K562 (cell line): ENCODE data around the gene ARHGAP22. TPM values are rescaled to one million over a fixed set of nuclear protein-coding genes. Genes with fewer than 3 reads are reported as not detected.

Source experiments
- PTRF ChIP-seq: fragments of 450-650 bp; IDR thresholded peaks from 2 replicates; pipeline ENCODE4 v1.6.1; 2016; ENCODE audit warnings: mild to moderate bottlenecking, missing genetic modification characterization, missing compliant biosample characterization
- RAD21 ChIP-seq, 2 experiments: fragments of 250-450 bp in 1 of 2; fragments of 450-650 bp in 1 of 2; sonication (Bioruptor Pico) in 1 of 2; formaldehyde crosslinking in 1 of 2; IDR thresholded peaks in 1 of 2; conservative IDR thresholded peaks in 1 of 2; 2 replicates each; pipeline versions ENCODE4 v1.4.0 to v1.8.0; 2020 to 2022; ENCODE audit warnings: mild to moderate bottlenecking in 2 of 2, moderate library complexity in 1 of 2
- SMC3 ChIP-seq: conservative IDR thresholded peaks from 2 replicates; pipeline ENCODE4 v1.6.1; 2011; ENCODE audit warnings: low read depth, low read length, improper control_type of control experiment; ENCODE audit not compliant: insufficient read depth
- TFAM ChIP-seq: fragments of 250-450 bp; sonication (Bioruptor Pico); conservative IDR thresholded peaks from 2 replicates; pipeline ENCODE4 v1.5.0; 2021; ENCODE audit warnings: mild to moderate bottlenecking, moderate library complexity
- ZBTB8A ChIP-seq: fragments of 450-650 bp; IDR thresholded peaks from 2 replicates; pipeline ENCODE4 v1.6.1; 2018; ENCODE audit warnings: mild to moderate bottlenecking, moderate library complexity; ENCODE audit not compliant: partially characterized antibody
- ZNF311 ChIP-seq: fragments of 250-450 bp; sonication (Bioruptor Pico); IDR thresholded peaks from 2 replicates; pipeline ENCODE4 v1.4.0; 2020; ENCODE audit warnings: mild to moderate bottlenecking, moderate library complexity
- ZNF785 ChIP-seq: fragments of 250-450 bp; sonication (Bioruptor Pico); IDR thresholded peaks from 2 replicates; pipeline ENCODE4 v1.4.0; 2020; ENCODE audit warnings: mild to moderate bottlenecking
- polyA plus RNA-seq, 8 experiments: library from polyadenylated mRNA; depleted of rRNA in 4 of 8; stranded (reverse) in 5 of 8; unstranded in 3 of 8; fragments of >200 nt; fragmentation: Nextera tagmentation in 2 of 8; fragmentation: Illumina TruSeq in 1 of 8; extraction: Ambion mirVana in 2 of 8; extraction: Trizol in 1 of 8; gene quantifications; 2 replicates each; pipeline versions ENCODE4 v1.2.1 to v1.2.3, GENCODE V29; 2011 to 2014; ENCODE audit warnings: inconsistent platforms in 1 of 8, missing spikeins in 1 of 8
- total RNA-seq, 7 experiments: library from RNA; depleted of rRNA in 6 of 7; stranded (reverse); fragments of >200 nt in 6 of 7; fragmentation: Illumina TruSeq in 2 of 7; extraction: Trizol in 2 of 7; gene quantifications; 2 replicates each; pipeline versions ENCODE4 v1.2.1 to v1.2.3, GENCODE V29; 2011 to 2021; ENCODE audit warnings: low replicate concordance in 1 of 7
- TF ChIP-seq, protein P1 (sequence below): IDR thresholded peaks from 2 replicates; pipeline ENCODE4 v1.6.1; 2012; ENCODE audit warnings: low read depth, low read length, improper control_type of control experiment, borderline replicate concordance
- TF ChIP-seq, protein P2 (sequence below), 3 experiments: IDR thresholded peaks in 2 of 3; conservative IDR thresholded peaks in 1 of 3; 2 replicates each; pipeline ENCODE4 v1.5.1; 2011 to 2012; ENCODE audit warnings: low read length in 3 of 3, mild to moderate bottlenecking in 3 of 3, control low read depth in 2 of 3, improper control_type of control experiment in 1 of 3, inconsistent platforms in 1 of 3, low read depth in 1 of 3, mixed read lengths in 1 of 3, moderate library complexity in 1 of 3; ENCODE audit not compliant: insufficient read depth in 2 of 3
- TF ChIP-seq, protein P3 (sequence below), 2 experiments: fragments of 450-650 bp; conservative IDR thresholded peaks; 2 replicates each; pipeline ENCODE4 v1.6.1; 2017; ENCODE audit warnings: mild to moderate bottlenecking in 2 of 2, moderate library complexity in 2 of 2

Gene ARHGAP22
- total and polyA plus RNA-seq, 9 of the 15 experiments (the other 6 are each of a cell fraction or from before 2014, with no cell fraction given) = 1.3 to 28.1 (median 12.7) TPM

DNA sequence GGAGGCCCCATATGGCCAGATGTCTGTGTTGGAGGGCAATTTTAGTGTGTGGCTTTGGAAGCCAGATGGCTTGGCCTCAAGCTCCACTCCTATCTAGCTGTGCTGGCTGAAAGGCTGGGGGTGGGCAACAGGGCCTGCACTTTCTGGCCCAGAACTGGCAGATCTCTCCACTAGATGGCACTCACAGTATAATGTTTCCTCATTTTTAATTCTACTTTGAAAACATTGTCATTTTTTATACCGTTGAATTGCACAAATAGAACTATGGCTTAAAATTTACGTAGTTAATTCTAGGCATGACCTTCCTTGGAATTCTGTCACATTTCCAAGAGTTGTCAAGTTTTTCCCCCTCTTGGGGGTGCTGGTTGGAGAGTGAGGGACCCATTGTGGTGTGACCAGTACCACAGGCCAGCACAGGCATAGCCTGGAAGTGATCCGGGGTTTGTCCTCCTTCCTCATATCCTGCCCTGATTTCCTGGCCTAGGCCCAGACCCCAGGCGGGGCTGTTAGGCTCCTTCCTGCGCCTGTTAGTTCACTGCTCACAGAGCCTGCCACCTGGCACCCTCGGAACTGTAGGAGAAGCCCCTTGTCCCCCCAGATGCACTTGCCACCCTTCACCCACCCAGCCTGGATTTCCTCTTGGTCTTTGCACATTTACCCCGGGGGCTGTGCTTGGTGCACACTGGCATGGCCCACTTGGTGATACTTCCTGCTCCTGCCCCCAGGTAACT is 52.8 kb downstream of the ARHGAP22 start (continued):
- TF ChIP-seq, protein P1, sequence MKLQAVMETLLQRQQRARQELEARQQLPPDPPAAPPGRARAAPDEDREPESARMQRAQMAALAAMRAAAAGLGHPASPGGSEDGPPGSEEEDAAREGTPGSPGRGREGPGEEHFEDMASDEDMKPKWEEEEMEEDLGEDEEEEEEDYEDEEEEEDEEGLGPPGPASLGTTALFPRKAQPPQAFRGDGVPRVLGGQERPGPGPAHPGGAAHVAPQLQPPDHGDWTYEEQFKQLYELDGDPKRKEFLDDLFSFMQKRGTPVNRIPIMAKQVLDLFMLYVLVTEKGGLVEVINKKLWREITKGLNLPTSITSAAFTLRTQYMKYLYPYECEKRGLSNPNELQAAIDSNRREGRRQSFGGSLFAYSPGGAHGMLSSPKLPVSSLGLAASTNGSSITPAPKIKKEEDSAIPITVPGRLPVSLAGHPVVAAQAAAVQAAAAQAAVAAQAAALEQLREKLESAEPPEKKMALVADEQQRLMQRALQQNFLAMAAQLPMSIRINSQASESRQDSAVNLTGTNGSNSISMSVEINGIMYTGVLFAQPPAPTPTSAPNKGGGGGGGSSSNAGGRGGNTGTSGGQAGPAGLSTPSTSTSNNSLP = 0 out of 2 replicates have a peak, but pooled peaks have one; percentile 27
- TF ChIP-seq PTRF (tag) (no peak), TFAM (CRISPR knock-in tag) (no peak), SMC3 (peak; percentile 45; the same call in 1 of the 2 replicates), RAD21 (CRISPR knock-in tag; conservative IDR thresholded peaks at IDR 0.05 in 1 of 2, IDR thresholded peaks at IDR 0.05 in 1 of 2) (peak; percentile 64 to 74), ZNF311 (CRISPR knock-in tag) (no peak), ZBTB8A (no peak), ZNF785 (CRISPR knock-in tag) (no peak)
- TF ChIP-seq, protein P2, sequence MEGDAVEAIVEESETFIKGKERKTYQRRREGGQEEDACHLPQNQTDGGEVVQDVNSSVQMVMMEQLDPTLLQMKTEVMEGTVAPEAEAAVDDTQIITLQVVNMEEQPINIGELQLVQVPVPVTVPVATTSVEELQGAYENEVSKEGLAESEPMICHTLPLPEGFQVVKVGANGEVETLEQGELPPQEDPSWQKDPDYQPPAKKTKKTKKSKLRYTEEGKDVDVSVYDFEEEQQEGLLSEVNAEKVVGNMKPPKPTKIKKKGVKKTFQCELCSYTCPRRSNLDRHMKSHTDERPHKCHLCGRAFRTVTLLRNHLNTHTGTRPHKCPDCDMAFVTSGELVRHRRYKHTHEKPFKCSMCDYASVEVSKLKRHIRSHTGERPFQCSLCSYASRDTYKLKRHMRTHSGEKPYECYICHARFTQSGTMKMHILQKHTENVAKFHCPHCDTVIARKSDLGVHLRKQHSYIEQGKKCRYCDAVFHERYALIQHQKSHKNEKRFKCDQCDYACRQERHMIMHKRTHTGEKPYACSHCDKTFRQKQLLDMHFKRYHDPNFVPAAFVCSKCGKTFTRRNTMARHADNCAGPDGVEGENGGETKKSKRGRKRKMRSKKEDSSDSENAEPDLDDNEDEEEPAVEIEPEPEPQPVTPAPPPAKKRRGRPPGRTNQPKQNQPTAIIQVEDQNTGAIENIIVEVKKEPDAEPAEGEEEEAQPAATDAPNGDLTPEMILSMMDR (IDR thresholded peaks at IDR 0.05 in 2 of 3, conservative IDR thresholded peaks at IDR 0.05 in 1 of 3; ENCODE audit: insufficient read depth in 2 of 3, low read depth in 1 of 3, low read length in 3 of 3) = peak; percentile 74 to 86 (median 77)
- TF ChIP-seq, protein P3, sequence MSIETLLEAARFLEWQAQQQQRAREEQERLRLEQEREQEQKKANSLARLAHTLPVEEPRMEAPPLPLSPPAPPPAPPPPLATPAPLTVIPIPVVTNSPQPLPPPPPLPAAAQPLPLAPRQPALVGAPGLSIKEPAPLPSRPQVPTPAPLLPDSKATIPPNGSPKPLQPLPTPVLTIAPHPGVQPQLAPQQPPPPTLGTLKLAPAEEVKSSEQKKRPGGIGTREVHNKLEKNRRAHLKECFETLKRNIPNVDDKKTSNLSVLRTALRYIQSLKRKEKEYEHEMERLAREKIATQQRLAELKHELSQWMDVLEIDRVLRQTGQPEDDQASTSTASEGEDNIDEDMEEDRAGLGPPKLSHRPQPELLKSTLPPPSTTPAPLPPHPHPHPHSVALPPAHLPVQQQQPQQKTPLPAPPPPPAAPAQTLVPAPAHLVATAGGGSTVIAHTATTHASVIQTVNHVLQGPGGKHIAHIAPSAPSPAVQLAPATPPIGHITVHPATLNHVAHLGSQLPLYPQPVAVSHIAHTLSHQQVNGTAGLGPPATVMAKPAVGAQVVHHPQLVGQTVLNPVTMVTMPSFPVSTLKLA (conservative IDR thresholded peaks at IDR 0.05) = no peak
